LoVo (cell line): ENCODE data around the gene MAML2.
A peak's percentile ranks its signal among the peaks of the same experiment; 100 is the strongest.

Experiments used
- DNase-seq: peaks from one replicate; pipeline ENCODE4 v3.0.0-alpha.2; 2016; ENCODE audit warnings: low spot score

The MAML2 gene

DNA sequence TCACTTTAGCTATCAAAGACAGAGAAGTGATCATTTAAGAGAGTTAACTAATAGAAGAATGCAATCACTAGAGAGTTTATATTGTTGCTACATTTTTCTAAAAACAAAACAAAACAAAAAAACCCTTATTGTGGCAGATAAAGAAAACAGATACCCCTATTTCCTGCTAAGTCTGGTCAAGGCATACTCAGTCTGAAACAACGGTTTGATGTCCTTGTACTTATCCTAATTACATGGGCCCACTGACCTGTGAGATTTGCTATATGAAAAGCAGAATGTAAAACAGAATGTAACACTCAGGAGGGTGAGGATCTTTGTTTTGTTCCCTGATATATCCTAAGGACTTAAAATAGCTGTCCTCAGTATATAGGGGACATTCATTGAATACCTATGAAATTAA is 24.6 kb downstream of the MAML2 start:
- DNase-seq = no peak

DNA sequence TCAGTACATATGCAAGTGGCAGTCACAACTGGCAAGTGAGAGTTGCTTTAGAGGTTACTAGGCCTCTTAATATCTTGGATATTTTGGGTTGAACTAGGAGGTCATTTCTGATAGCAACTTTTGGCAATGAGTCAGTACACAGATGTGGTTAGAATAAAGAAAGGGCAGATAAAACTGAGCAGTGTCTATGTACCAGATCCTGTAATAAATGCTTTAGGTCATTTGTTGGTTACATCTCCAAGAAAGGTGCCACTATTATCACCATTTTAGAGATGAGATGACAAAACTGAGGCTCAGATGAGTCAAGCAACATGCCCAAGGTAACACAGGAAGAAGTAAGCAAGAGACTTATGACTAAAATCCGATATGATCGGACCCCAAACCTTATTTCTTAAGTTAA is 25.0 kb downstream of the MAML2 start:
- DNase-seq = no peak

DNA sequence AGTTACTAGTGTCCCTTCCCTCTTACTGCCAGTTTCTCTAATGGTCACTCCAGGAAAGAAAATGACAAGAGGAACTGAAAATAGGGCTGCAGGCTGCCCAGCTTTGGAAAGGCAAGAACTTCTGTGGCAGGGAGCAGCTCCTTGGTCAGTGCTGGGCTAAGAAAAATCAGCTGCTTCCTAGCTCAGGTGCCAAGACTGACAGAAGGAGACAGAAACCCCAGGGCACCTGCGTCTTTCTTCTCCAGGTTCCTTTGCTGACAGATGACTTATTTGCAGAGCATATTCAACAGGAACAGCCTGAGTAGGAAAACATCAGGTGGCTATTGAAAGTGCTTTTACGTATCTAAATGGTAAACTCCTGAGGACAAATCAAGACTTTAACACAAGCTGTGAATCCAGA is 25.4 kb downstream of the MAML2 start:
- DNase-seq = no peak

DNA sequence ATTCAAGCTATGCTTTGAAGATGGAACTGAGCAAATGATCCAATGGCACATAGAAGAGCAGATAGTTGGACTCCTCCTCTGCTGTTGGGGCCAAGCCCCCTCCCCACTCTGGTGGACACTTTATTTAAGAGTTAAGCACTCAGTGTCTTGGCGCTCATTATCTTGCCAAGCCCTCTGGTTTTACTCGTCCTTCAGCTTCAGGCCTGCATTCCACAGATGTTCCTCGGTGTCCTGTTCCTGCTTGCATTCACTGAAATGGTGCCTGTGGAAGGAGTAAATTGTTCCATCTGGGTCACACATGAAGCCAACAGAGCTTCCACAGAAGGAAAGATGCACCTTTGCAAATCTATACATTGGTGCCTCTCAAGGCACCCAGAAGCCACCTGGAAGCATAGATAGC is 26.1 kb downstream of the MAML2 start:
- DNase-seq = no peak

DNA sequence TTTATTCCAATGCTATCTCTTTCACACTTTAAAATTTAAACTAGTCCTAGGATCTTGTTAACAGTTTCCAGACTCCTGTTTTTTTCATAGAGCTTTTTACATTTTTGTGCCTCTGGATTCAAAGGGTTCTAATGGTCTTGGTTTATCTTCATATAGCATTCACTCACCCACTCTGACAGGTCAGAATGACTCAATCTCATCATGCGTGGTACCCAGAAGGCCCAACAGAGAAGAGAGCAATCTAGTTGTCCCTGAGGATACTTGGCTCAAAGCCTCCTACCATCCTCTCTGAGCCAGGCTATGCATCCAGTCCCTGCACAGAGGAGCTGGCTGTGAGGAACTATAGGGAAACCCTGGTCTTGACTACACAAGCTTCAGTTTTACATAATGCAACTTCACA is 27.5 kb downstream of the MAML2 start:
- no peak for DNase-seq

DNA sequence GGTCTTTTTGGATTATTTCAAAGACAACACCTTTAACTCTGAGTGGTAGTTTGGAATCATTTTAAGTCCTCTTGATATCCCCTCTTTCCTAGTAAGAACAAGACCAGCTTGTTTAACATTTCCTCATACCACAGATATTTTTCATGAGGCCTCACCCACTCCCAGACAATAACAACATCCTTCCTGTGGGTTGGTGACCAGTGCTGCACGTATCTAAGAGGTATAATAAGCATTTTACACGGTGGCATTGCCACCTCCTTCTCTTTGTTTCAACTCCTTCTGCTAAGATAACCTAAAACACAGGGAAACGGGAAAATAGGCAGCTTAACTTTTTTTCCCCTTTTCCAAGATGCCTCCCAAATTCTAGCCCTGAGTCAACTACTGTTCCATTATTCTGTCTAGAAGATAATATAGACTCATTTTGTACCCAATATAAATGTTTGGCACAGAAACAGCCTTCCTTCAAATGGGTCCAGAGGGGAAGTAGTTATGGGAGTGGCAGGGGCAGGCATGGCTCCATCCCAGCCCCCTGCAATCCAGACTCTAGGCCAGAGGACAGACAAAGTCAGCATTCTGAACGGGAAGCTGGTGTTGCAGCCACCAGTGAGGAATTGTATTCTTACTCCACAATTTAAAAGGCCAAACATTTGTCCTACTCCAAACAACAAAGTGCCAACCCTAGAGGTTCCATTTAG is 28.5 kb downstream of the MAML2 start:
- peak; percentile 85 for DNase-seq

DNA sequence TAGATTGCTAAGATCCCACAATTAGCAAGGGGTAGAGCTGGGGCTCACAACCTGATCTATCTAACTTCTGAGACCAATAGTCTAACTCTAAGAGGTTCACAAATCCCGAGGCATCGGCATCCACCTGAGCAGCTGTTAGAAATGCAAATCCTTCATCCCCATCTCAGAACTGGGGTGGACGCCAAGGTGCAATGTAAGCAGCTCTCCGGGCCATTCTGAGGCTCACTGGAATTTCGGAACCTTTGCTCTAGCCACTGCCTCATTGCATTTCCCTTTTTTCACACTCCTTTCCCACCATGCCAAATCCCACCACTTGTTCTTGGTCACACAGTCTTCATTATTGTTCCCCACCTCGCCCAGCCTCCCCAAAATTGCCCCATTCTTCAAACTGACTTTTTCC is 29.8 kb downstream of the MAML2 start:
- no peak for DNase-seq

DNA sequence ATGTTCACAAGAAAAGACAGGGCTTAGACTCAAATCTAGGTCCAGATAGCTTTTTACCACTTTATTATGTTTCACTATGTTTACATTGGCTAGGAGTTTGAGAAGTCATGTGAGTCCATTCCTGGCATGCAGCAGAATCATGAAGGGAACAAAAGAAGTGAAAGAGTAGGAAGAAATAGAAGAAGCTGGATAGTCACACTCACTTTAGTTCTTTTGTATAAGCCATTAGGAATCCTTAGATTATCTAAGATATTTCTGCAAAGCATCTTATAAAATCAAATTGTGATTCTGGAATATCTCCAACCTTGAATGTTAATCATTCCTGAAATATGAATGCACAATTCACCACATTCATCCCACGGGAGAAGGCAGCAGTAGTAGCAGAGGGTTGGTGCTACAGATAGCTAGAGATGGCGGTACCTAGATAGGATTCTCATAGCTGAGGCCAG is 31.9 kb downstream of the MAML2 start:
- peak; percentile 56 for DNase-seq

DNA sequence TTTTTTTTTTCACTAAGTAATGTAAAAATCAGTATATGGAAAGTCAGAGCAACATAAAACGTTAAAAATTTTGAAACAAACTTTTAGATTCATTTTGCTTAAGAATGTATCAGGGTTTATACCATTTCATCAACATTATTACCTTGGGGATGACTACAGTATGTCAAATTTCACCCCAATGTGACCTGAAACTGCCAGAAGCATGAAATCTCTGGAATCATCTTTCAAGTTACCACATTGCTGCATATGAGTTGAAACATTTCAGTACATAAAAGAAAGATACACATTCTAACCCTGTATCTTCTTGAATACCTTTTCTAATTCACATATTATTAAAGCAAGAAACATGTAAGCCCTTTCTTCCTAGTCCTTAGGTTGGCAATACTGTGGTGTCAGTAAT is 32.8 kb downstream of the MAML2 start:
- DNase-seq = no peak

DNA sequence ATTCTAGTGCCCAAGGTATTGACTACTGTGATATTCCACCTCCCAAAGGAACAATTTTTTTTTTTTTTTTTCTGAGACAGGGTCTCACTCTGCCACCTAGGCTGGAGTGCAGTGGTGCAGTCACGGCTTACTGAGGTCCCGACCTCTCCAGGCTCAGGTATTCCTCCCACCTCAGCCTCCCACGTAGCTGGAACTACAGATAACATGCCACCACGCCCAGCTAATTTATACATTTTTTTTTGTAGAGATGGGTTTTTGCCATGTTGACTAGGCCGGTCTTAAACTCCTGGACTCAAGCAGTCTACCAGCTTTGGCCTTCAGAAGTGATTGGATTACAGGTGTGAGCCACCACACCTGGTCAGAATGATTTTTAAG is 33.4 kb downstream of the MAML2 start:
- no peak for DNase-seq

DNA sequence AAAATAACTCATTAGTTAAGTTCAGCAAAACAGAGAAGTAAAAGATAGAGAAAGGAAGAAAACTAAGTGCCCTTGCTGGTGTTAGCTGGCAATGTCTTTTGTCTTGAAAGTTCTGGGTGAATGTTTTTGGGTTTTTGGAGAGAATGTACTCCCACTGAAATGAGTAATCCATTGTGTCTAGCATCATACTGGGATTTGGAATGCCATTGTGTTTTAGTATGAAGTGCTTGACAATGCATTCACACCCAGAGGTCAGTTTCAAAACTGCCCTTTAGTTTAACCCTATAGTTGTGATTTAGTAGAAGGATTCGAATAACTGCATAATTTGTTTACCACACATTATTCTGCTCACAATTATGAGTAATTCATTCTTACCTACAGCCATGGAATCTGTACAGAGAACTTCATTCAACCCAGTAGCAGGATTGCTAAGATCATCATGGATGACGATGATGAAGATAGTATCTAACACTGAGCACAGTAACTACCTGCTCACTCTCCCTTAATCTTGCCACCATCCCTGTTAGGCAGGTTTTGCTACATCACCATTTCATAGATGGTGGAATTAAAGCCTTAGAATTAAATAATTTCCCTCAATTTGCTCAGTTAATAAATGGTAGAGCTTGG is 33.9 kb downstream of the MAML2 start:
- DNase-seq = no peak

DNA sequence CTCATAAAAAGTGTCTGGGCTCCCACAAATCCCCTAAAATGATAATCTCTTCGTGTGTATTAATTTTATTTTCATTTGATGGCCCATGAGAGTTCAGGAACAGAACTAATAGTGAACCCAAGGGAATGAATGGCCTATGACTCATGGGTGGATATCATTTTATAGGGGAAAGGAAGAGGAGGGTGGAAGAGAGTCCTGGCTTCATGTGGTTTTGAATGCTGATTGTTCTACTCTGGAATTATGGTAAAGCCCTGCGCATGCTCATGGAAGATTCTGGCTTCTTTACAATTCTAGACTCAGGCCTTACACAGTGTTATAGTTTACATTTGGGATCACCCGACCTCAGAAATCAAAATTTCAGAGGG is 35.2 kb downstream of the MAML2 start:
- peak; percentile 89 for DNase-seq

DNA sequence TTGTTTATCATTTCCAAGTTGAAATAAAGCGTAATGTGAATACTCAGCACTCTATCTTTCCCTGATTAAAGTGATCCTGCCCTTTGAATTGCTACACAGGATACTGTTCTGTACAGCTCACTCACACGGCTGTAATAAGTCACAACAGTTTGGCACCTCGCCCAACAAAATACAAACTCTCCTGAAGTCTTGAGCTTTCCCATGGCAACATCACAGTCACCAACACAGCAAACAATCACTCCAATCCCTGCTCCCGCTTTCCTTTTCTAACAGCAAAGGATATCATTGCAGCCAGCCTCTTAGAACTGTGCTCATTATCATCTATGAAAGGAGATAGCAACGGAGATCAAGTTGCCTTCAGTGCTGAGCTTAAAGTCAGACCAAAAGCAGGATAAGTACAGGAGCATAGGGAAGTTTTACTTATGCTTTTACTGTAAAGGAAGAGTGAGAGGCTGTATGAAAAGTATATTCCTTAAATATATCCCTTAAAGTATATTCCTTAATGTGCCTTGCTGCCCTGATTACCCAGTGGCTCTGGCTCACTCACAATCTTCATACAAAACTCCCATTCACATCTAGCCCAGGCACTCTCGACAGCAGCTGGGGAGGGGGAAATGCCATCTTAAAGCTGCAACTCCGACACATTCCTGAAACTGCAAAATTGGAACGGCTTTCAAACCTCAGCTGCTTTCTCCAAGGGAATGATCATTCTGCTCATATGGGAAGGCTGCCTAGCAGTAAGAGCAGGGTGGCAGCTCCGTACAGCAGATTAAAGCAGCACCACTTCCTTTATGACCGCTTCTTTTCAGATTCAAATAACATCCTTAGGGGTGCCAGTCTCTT is 35.8 kb downstream of the MAML2 start:
- peak; percentile 94 for DNase-seq

DNA sequence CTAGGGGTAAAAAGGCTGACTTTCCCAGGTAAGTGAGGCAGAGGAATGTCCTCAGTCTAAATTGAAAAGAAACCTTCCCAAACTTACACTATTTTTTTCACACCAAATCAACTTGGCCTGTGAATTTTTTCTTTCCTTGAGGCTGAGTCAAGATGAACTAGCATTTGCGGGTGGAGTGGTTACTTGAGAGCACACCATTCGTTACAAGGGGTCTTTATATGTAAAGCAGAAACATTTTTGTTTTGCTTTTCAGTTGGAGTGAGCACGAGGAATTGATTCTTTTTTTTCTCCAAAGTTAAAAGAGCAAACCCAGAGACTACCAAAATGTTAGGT is 36.4 kb downstream of the MAML2 start:
- no peak for DNase-seq

DNA sequence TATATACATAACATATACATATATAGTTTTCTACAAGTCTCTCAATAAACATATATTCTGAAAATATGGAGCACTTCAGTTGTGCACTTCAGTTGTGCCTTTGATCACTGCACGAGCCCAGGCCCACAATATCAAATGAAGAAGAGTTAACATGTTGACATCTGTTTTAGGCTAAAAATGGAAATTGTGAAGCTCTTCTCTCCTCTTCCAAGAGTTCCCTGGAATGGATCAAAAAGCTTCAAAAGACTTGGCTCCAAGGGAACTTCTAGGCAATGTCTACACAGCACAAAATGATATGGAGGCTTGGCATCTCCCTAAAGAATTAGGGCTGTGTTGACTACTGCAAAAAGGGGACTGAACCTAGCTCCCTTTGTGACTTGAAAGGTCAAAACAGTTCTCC is 36.9 kb downstream of the MAML2 start:
- no peak for DNase-seq

DNA sequence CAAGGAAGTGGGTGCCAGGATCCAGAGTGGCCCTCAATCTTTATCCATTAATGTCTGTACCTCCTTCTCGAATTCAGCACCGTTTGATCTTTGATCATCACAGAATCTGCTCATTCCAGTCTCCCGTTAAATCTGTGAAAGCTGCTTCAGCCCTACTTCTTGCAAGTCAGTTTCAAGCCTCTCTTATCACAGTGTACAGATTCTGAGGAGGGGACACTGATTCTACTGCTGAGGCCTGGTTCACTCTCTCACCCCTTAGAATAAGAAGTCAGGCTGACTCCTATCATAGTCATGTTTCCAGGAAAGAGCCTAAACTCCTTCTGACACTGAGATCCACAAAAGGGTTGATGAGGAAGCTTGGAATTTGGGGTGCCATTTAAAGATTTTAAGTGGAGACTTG is 39.0 kb downstream of the MAML2 start:
- DNase-seq = no peak

DNA sequence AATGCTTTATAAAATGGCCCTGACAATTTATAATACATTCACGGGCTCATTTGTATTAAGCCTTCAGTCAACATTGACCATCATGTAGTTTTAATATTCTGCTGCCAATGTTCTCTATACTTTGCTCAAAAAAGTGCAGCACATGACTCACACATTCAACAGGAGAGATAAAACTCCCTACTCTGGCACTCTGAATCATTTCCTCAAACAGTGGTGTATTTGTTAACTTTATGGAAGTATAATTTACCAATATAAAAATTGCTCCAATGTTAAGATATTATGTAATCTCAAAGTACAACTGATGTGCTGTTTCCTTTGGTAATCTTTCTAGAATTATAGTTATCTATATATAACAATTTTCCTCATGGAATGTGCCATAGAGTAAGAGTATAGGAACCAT is 39.9 kb downstream of the MAML2 start:
- peak; percentile 70 for DNase-seq

DNA sequence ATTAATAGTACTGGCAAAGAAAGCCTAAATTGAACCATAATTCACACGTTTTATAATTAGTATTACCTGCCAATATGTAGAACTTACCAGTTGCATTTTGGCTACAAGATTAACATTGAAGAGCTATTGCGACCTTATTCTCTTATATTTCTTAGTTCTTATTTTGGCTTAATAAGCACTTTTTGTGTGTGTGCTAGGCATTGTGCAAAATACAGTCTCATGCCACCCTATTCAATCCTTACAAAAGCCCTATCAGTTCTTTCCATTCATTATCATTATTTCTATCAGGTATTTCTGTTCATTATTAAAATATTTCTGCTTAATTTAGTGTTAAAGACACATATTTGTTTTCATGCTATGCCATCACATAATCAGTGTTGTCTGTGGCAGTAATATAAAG is 41.2 kb downstream of the MAML2 start:
- no peak for DNase-seq

DNA sequence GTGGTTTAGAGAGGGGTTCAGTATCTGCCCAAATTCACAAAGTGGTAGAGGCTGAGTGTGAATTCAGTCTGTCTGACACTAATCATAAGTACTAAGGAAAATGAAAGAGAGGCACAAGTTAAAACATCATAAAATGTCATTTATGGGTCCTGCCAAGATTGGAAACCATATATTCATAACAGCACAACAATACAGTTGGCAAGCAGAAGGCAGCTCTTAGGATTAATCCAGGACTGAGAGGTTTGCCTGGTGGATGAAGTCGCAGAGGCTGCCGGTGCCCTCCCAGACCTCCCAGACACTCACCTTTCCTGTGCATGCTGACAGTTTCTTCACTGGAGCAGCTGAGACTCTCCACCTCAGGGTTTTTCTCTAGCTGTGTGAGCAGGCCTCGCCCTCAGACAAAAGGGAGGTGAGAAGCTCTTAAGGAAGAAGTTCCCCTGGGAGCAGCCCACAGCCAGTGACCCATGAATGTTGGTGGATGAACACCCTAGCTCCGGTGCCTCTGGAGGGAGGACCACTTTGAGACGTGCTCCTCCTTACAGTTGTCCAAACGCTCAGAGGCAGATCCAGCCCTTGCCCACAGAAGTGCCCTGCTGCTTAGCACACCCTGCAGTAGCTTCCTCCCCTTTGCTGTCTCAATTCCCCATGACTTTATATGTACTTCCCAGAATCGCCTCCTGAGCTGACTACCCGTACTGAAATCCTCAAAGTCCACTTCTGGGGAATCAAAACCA is 43.7 kb downstream of the MAML2 start:
- DNase-seq = no peak

DNA sequence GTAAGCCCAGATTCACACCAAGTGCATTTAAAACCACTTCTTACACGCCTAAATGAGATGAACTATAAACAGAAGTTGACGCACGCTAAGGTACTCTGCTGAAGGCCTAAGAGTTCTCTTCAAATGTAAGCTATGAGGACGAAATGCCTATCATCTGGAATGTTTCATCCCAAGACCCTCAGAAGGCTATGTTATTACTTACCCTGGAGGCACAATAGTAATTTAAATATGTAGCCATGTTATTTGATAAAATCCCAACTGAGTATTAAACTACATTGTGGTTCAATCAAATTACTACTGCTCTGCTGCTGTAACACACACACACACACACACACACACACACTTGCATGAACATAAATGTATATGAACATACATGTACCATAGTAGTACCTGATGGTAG is 47.6 kb downstream of the MAML2 start:
- DNase-seq = no peak

DNA sequence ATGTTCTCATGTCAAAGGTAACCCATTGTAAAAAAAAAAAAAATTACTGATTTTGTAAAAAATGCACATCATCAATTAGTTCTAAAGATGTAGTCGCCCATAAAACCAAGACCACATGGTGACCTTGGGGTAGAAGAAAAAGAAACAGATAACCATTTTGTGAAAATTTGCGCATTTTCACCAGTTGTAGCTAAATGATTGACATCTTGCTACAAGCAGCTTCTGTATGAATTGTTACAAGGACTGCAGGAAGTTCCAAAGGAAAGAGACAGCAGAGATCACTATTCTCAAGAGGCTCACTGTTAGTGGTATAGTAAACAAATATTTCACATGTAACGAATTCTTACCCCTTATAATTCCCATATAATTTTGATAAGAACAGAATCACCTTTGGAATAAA is 48.7 kb downstream of the MAML2 start:
- no peak for DNase-seq

DNA sequence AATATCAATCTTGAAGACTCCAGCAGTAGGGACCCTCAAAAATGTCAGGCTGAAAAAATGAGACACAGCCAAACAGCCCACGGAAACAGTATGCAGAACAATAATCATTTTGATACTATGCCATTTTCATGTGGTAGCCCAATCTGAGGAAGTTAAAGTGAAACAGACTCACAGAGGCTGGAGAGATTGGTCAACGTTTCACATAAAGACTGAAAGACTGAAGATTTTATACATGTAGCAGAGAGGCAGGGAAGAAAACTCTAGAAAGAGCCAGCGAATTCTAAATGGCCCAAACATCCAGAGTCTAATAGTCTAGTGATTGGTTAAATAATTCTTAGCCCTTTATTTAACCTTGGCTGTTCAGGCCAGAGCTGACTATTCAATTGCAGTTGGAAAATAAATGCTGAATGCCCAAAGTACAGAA is 49.4 kb downstream of the MAML2 start:
- no peak for DNase-seq

DNA sequence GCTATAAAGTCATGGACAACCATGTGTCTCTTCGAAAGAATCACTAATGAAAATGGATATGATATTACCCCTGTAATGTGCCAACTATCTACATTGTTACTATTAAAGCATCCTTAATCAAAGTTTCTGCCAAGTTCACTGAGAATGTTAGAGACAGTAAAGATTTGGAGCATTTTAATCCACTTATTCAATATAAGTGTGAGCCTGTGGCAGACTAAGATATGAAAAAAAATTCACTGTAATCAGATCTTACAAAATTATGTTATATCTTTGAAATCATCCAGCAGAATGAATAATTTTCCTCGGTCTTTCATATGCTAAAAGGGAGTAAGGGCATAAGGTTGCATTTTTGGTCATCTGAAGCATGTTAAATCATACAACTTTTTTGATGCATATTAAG is 49.9 kb downstream of the MAML2 start:
- no peak for DNase-seq
